GM12865 (cell line): ENCODE measurements around the gene ZNF549.
"Not testable (repeated sequence)": the region's sequence is repeated elsewhere in the genome, so short reads cannot be mapped to it uniquely, and the experiment has no call there.

Experiments used
- DNase-seq: peaks from one replicate; pipeline ENCODE4 v3.0.0; 2010; ENCODE audit warnings: low read depth
- H3K4me3 ChIP-seq: 2 replicates; pipeline ENCODE4 v1.5.1; 2011; ENCODE audit warnings: mild to moderate bottlenecking, low read depth, low read length, control low read depth
- CTCF ChIP-seq: IDR thresholded peaks from 2 replicates; pipeline ENCODE4 v1.5.1; 2011; ENCODE audit warnings: low read length, control low read depth, low read depth, inconsistent platforms; ENCODE audit not compliant: insufficient read depth; ENCODE audit errors: missing control alignments

The ZNF549 gene

GRCh38 chr19:57527136-57527881, at the start of gene ZNF549:
ZNF549 (plus strand) TSS chr19:57527356; CDS start chr19:57527574, 218 bp downstream.
- H3K4me3 ChIP-seq: peak within 1 kb of the TSS; percentile 86
- TF ChIP-seq CTCF: no peak
- DNase-seq: peak; percentile 95

GRCh38 chr19:57487477-57488298, 39.5 kb upstream of the ZNF549 start, which contains the start of gene ZNF419:
ZNF419 (plus strand) TSS chr19:57487750; CDS start chr19:57487951, 201 bp downstream.
- peak within 1 kb of the TSS; percentile 84 for H3K4me3 ChIP-seq
- DNase-seq: peak; percentile 94

- peak overlapping the region; percentile 32; the same call in 1 of the 2 replicates for H3K4me3 ChIP-seq
- not testable (repeated sequence) for DNase-seq
Measured at GRCh38 chr19:57488299-57488644, 38.9 kb upstream of the ZNF549 start.

- not testable (repeated sequence) for H3K4me3 ChIP-seq, DNase-seq
Measured at GRCh38 chr19:57499332-57499679, 27.9 kb upstream of the ZNF549 start.

GRCh38 chr19:57499680-57500395, 27.3 kb upstream of the ZNF549 start, which contains the start of gene ZNF773:
ZNF773 (plus strand) TSS chr19:57499938; CDS start chr19:57500081, 143 bp downstream.
- H3K4me3 ChIP-seq: peak within 1 kb of the TSS; percentile 73
- DNase-seq: peak; percentile 98

GRCh38 chr19:57500400-57500799, 26.8 kb upstream of the ZNF549 start:
- DNase-seq: not testable (repeated sequence)
- peak overlapping the region; percentile 54 for H3K4me3 ChIP-seq

- no peak for TF ChIP-seq CTCF
- H3K4me3 ChIP-seq: no peak overlapping the region
- DNase-seq: no peak
Measured at GRCh38 chr19:57506163-57506562, 21.0 kb upstream of the ZNF549 start.

- DNase-seq: no peak
- H3K4me3 ChIP-seq: no peak overlapping the region
- TF ChIP-seq CTCF: no peak
Measured at GRCh38 chr19:57511484-57511883, 15.7 kb upstream of the ZNF549 start.

- TF ChIP-seq CTCF: no peak
- peak; percentile 26 for DNase-seq
Measured at GRCh38 chr19:57512845-57513244, 14.3 kb upstream of the ZNF549 start.

More at GRCh38 chr19:57512845-57513244, 14.3 kb upstream of the ZNF549 start:
- no peak overlapping the region for H3K4me3 ChIP-seq
